Aorta (tissue), 5 donors: ENCODE results near the gene NCOR1. TPM values are rescaled to one million over a fixed set of nuclear protein-coding genes. Genes with fewer than 3 reads are reported as not detected.
A peak's percentile ranks its signal among the peaks of the same experiment; 100 is the strongest.

Source experiments
- ATAC-seq: fragments of 200-7000 bp; cut with Tn5 transposase; one replicate; pipeline ENCODE4 v1.9.1; 2022; ENCODE audit warnings: moderate library complexity; ENCODE audit not compliant: low FRiP score
- DNase-seq, 2 donors: peaks; one replicate each; pipeline ENCODE4 v3.0.0-alpha.2; 2020
- H3K27ac ChIP-seq, 2 donors: one replicate each; pipeline ENCODE4 v1.5.1; 2013; ENCODE audit warnings: low read length in 2 of 2, mild to moderate bottlenecking in 2 of 2, moderate library complexity in 2 of 2, control low read depth in 1 of 2, inconsistent platforms in 1 of 2, low read depth in 1 of 2
- H3K27me3 ChIP-seq, 2 donors: one replicate each; pipeline ENCODE4 v1.6.1; 2013; ENCODE audit warnings: control low read depth in 1 of 2, low read length in 1 of 2, mild to moderate bottlenecking in 1 of 2, moderate library complexity in 1 of 2; ENCODE audit not compliant: insufficient read depth in 2 of 2, control insufficient read depth in 1 of 2
- H3K36me3 ChIP-seq, 2 donors: one replicate each; pipeline ENCODE4 v1.6.1; 2013; ENCODE audit warnings: control low read depth in 1 of 2, low read length in 1 of 2, mild to moderate bottlenecking in 1 of 2; ENCODE audit not compliant: insufficient read depth in 2 of 2, control insufficient read depth in 1 of 2
- H3K4me1 ChIP-seq, 2 donors: one replicate each; pipeline ENCODE4 v1.6.1; 2013; ENCODE audit warnings: low read length in 2 of 2, control low read depth in 1 of 2, mild to moderate bottlenecking in 1 of 2, moderate library complexity in 1 of 2; ENCODE audit not compliant: insufficient read depth in 2 of 2, control insufficient read depth in 1 of 2
- H3K4me3 ChIP-seq, 2 donors: one replicate each; pipeline ENCODE4 v1.5.1; 2013; ENCODE audit warnings: low read length in 2 of 2, control low read depth in 1 of 2, mild to moderate bottlenecking in 1 of 2
- H3K9me3 ChIP-seq: one replicate; pipeline ENCODE4 v1.6.1; 2013; ENCODE audit warnings: mild to moderate bottlenecking, low read length; ENCODE audit not compliant: control insufficient read depth
- WGBS, 2 donors: extraction: QIAGEN DNeasy Blood & Tissue Kit; methylation state at CpG; one replicate each; pipeline ENCODE4 v1.1.7; 2013; 5-methylcytosine and 5-hydroxymethylcytosine counted together
- intact Hi-C, 2 donors: fragments of 100-400 bp; cut with DNase I; formaldehyde crosslinking; loops; one replicate each; pipeline versions ENCODE4 v1.14.2 to v1.15.0; 2022
- polyA plus RNA-seq, 2 donors: library from polyadenylated mRNA; stranded (reverse); fragments of 200-250 nt; gene quantifications; one replicate each; pipeline ENCODE4 v1.2.3, GENCODE V29; 2013
- total RNA-seq, 2 donors: library from RNA; stranded (reverse); fragmentation: NEBNext Ultra II Directional; extraction: Animal tissue kit (Norgen Biotek cat#: 25700); gene quantifications; one replicate each; pipeline ENCODE4 v1.2.1, GENCODE V29; 2021
- donor health status: healthy with polysubstance abuse.
- donor health status: Bipolar disorder and iron deficiency.
- donor health status: DM: no; HTN: no; CAD: no.
- donor health status: DM: no; HTN: no; CAD: no.
- donor health status: DM: yes; HTN: yes; CAD: no.

NCOR1 gene
- total and polyA plus RNA-seq, 4 donors, result 134 to 323 (median 146) TPM

GRCh38 chr17:16106161-16106891 lies 109.0 kb downstream of the NCOR1 start:
- no peaks in the 10 kb centered on the region for H3K9me3 ChIP-seq
- H3K36me3 ChIP-seq, result peaks cover 2 to 5% of the 10 kb centered on the region in 2 donors
- intact Hi-C loops, result no loop called here
- H3K27me3 ChIP-seq, result no peaks in the 10 kb centered on the region
- H3K4me3 ChIP-seq, result no peak overlapping the region
- WGBS, 2 donors, result 72 to 94% methylated on average over 1 of the region's 1 CpG
- peak; percentile 41 for ATAC-seq
- DNase-seq, result no peak
- no peak overlapping the region for H3K27ac ChIP-seq
- H3K4me1 ChIP-seq, result no peaks in the 10 kb centered on the region

DNA sequence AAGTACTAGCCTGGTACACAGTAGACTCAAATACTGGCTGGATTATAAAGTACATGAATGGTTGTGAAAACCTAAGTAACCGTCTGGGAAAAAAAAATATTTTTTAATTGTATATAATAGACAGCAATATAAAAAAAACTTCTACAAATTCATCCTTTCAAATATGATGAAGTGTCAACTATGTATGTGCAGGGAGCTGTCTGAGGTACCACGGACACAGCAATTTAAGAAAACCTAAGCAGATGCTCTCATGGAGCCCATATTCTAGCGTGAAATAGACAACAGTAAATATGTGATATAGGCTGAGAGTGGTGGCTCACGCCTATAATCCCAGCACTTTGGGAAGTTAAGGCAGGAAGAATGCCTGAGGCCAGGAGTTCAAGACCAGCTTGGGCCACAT lies 111.1 kb downstream of the NCOR1 start:
- Histone ChIP-seq H3K9me3 (no peaks in the 10 kb centered on the region), H3K27ac (no peak overlapping the region), H3K27me3 (no peaks in the 10 kb centered on the region), H3K36me3 (peaks cover 4 to 8% of the 10 kb centered on the region in 2 donors), H3K4me1 (no peaks in the 10 kb centered on the region), H3K4me3 (no peak overlapping the region)
- ATAC-seq (no peak), DNase-seq (no peak)
- 91 to 94% methylated on average over 4 of the region's 4 CpGs for WGBS, 2 donors
- intact Hi-C loops, result no loop called here

- no peaks in the 10 kb centered on the region for H3K4me1 ChIP-seq
- intact Hi-C loops, result no loop called here
- H3K9me3 ChIP-seq, result no peaks in the 10 kb centered on the region
- peaks cover 4 to 7% of the 10 kb centered on the region in 2 donors for H3K36me3 ChIP-seq
- DNase-seq, result no peak
- no peak overlapping the region for H3K4me3 ChIP-seq
- no peak for ATAC-seq
- no peaks in the 10 kb centered on the region for H3K27me3 ChIP-seq
- H3K27ac ChIP-seq, result no peak overlapping the region
- 90 to 95% methylated on average over 6 of the region's 6 CpGs for WGBS, 2 donors
These were observed 113.9 kb downstream of the NCOR1 start for GRCh38 chr17:16101440-16101839.

DNA sequence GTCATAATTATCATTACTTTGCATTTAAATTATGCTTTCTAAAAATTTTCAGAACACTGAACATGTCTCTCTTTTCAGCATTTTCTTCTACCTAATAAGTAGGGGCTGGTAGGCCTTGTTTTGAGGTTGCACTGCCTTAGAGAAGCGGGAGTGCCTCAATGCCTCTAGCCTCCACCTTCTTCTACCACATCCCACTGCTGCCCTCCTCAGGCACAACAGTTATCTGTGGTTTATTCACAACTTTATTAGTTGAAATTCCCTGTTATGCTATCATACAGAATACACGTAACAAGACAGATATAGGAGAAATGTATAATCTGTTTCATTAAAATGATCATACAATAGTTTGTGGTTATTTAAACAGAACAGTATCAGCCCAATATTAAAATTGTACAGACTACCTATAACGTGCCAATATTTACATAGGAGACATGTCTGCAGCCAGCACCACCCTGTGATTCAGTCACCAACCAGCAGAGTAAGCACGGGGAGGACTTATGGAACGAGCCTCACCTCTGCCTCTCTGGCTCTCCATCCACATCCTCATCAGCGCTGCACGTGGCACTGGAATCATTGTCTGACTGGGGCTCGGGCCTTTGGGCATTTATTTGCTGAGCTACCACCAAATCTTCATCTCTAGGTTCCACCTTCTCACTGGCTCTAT lies 114.5 kb downstream of the NCOR1 start:
- DNase-seq (no peak), ATAC-seq (no peak)
- Histone ChIP-seq H3K27me3 (no peaks in the 10 kb centered on the region), H3K9me3 (no peaks in the 10 kb centered on the region), H3K36me3 (peaks cover 4 to 7% of the 10 kb centered on the region in 2 donors), H3K4me1 (no peaks in the 10 kb centered on the region), H3K4me3 (no peak overlapping the region), H3K27ac (no peak overlapping the region)
- WGBS, 2 donors, result 84 to 87% methylated on average over 8 of the region's 8 CpGs
- intact Hi-C loops, result no loop called here

DNA sequence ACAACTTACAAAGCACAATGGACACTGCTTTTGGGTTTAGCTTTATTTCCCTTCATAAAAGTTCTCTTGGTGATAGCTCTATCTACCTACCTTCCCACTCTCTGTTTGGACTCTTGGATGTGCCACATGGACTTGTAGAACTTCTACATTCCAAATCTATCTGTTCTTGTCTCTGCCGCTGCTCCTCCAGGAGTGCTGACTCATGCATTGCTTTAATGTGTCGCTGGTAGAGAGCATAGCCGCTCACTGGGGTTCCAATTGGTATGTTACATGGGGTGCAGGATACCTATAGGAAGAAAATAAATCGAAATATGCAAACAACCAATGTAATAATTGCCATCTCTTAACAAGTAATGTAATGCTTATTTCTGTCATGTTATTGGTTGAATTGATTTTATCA lies 123.6 kb downstream of the NCOR1 start:
- Histone ChIP-seq H3K27me3 (no peaks in the 10 kb centered on the region), H3K9me3 (no peaks in the 10 kb centered on the region), H3K36me3 (peaks cover 0 to 3% of the 10 kb centered on the region in 2 donors), H3K27ac (no peak overlapping the region), H3K4me3 (no peak overlapping the region), H3K4me1 (no peaks in the 10 kb centered on the region)
- 95 to 97% methylated on average over 4 of the region's 4 CpGs for whole genome bisulfite sequencing, 2 donors
- intact Hi-C loops, result no loop called here
- DNase-seq, result no peak
- no peak for ATAC-seq

DNA sequence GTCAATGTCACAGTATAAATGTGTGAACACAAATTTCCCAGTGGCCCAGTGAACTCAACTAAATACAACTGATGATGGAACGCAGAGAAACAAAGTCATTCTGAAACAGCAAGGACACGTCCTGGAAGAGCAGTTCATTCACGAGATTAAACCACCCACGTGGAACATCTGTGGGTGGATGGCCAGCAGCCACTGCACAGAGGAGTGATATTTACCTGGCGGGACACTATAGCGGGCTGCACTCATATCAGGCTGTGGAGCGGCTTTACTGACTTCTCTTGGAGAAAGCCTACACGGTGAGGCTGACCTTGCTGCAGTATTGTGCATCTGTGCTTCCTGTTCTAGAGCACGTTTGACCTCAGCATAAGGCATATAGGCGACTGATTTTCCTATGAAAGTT lies 128.4 kb downstream of the NCOR1 start:
- H3K4me1 ChIP-seq, result no peaks in the 10 kb centered on the region
- H3K9me3 ChIP-seq, result no peaks in the 10 kb centered on the region
- H3K27ac ChIP-seq, result no peak overlapping the region
- peaks cover 0 to 3% of the 10 kb centered on the region in 2 donors for H3K36me3 ChIP-seq
- 91% methylated on average over 10 of the region's 10 CpGs for WGBS, 2 donors
- no peaks in the 10 kb centered on the region for H3K27me3 ChIP-seq
- H3K4me3 ChIP-seq, result no peak overlapping the region
- ATAC-seq, result no peak
- no peak for DNase-seq
- intact Hi-C loops, result no loop called here

DNA sequence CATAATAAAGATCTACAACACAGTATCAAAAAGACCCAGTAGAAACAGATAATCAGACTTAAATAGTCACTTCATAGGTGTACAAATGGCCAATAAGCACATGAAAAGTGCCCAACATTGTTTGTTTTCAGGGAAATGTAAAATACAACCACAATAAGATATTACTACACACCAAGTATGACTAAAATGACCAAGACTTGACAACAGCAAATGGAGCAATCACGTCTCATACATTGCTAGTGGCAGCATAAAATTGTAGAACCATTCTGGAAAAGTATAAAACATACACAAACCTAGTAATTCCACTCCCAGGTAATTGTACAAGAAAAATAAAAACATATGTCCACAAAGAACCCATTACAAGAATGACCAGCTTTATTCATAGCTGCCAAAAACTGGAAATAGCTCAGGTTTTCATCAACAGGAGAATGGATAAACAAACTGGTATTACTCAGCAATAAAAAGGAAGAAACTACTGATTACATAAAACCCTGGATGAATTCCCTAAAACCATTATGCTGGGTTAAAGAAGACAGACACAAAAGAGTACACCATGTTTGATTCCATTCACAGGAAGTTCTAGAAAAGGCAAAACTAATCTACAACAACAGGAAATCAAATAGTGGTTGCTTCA lies 130.2 kb downstream of the NCOR1 start:
- intact Hi-C loops, result no loop called here
- H3K4me1 ChIP-seq, result peaks cover 1 to 4% of the 10 kb centered on the region in 2 donors
- DNase-seq (no peak), ATAC-seq (no peak)
- no peaks in the 10 kb centered on the region for H3K9me3 ChIP-seq
- WGBS, 2 donors, result 58 to 69% methylated on average over 1 of the region's 1 CpG
- no peaks in the 10 kb centered on the region for H3K27me3 ChIP-seq
- H3K36me3 ChIP-seq, result peaks cover 0 to 3% of the 10 kb centered on the region in 2 donors
- no peak overlapping the region for H3K4me3 ChIP-seq
- peak overlapping the region in 1 of 2 donors; percentile 67 for H3K27ac ChIP-seq

- Histone ChIP-seq H3K27me3 (no peaks in the 10 kb centered on the region), H3K36me3 (peaks cover 0 to 5% of the 10 kb centered on the region in 2 donors), H3K9me3 (no peaks in the 10 kb centered on the region), H3K4me1 (peaks cover 1 to 6% of the 10 kb centered on the region in 2 donors), H3K4me3 (no peak overlapping the region), H3K27ac (no peak overlapping the region)
- WGBS, 2 donors, result 98 to 99% methylated on average over 3 of the region's 3 CpGs
- intact Hi-C loops, result no loop called here
- no peak for DNase-seq
- ATAC-seq, result no peak
These were observed 132.1 kb downstream of the NCOR1 start for GRCh38 chr17:16083223-16083622.
